Vagina (tissue), 2 donors: ENCODE data around the gene CFAP74.

ENCODE experiments used
- CTCF ChIP-seq, 3 experiments: fragments of 450-650 bp in 2 of 3; fragments of 200-600 bp in 1 of 3; sonication (generic) in 1 of 3; IDR thresholded peaks; one replicate each; pipeline ENCODE4 v1.5.1; 2017 to 2019; ENCODE audit warnings: antibody characterized with exemption in 3 of 3, mild to moderate bottlenecking in 2 of 3, moderate library complexity in 2 of 3
- POLR2A ChIP-seq, 2 donors: fragments of 450-650 bp; IDR thresholded peaks; one replicate each; pipeline ENCODE4 v1.6.1; 2017; ENCODE audit warnings: antibody characterized with exemption in 2 of 2, mild to moderate bottlenecking in 2 of 2, moderate library complexity in 2 of 2
- POLR2AphosphoS5 ChIP-seq, 2 donors: sonication (generic); formaldehyde crosslinking; IDR thresholded peaks; one replicate each; pipeline ENCODE4 v1.9.0; 2017; ENCODE audit warnings: antibody characterized with exemption in 2 of 2, mild to moderate bottlenecking in 2 of 2, low read depth in 1 of 2; ENCODE audit not compliant: insufficient read depth in 1 of 2

GRCh38 chr1:2029561-2029960, 26.0 kb upstream of the CFAP74 start:
- TF ChIP-seq CTCF (IDR thresholded peaks at IDR 0.05) (no peak), POLR2A (IDR thresholded peaks at IDR 0.05) (no peak), POLR2AphosphoS5 (IDR thresholded peaks at IDR 0.05; ENCODE audit: insufficient read depth in 1 of 2, low read depth in 1 of 2) (no peak)
